ENCODE results near the gene S100A11.

The S100A11 gene

GRCh38 chr1:152053375-152053774 is 16.6 kb upstream of the S100A11 start:
- H3K4me3 ChIP-seq (ENCODE audit: low read depth, low read length) = no peak overlapping the region
- peaks cover 17% of the 10 kb centered on the region for H3K27me3 ChIP-seq (ENCODE audit: control insufficient read depth, insufficient read depth, low read length)

DNA sequence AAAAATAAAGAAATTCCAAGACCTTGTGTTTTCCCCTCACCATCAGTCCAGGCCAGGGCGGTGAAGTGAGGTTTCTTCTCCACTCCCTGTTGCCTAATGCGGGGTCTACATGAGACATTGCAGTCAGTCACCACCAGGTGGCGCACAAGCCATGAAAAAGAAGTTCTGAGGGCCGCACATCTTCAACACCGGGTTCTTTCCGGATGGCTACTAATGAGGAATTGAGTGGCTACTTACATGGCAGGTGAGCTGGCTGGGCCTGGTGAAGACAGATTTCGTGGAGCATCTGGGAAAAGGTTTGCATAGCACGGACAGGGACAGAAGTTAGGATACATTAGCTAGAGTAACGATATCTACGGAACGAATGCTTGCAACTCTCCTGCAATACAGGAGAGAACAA is 15.8 kb upstream of the S100A11 start:
- Histone ChIP-seq H3K4me1 (ENCODE audit: control insufficient read depth, insufficient read depth, low read length) (peaks cover 10% of the 10 kb centered on the region), H3K9me3 (ENCODE audit: control insufficient read depth, insufficient read depth, low read depth, low read length) (no peaks in the 10 kb centered on the region), H3K4me3 (ENCODE audit: low read depth, low read length) (no peak overlapping the region), H3K27ac (ENCODE audit: low read depth, low read length) (no peak overlapping the region), H3K9ac (ENCODE audit: low read length) (no peak overlapping the region), H3K27me3 (ENCODE audit: control insufficient read depth, insufficient read depth, low read length) (peaks cover 10% of the 10 kb centered on the region), H3K36me3 (ENCODE audit: control insufficient read depth, insufficient read depth, low read length) (no peaks in the 10 kb centered on the region)

More at GRCh38 chr1:152053375-152053774, 16.6 kb upstream of the S100A11 start:
- Histone ChIP-seq H3K27ac (ENCODE audit: low read depth, low read length) (no peak overlapping the region), H3K36me3 (ENCODE audit: control insufficient read depth, insufficient read depth, low read length) (no peaks in the 10 kb centered on the region), H3K9me3 (ENCODE audit: control insufficient read depth, insufficient read depth, low read depth, low read length) (no peaks in the 10 kb centered on the region), H3K9ac (ENCODE audit: low read length) (no peak overlapping the region), H3K4me1 (ENCODE audit: control insufficient read depth, insufficient read depth, low read length) (peaks cover 6% of the 10 kb centered on the region)

DNA sequence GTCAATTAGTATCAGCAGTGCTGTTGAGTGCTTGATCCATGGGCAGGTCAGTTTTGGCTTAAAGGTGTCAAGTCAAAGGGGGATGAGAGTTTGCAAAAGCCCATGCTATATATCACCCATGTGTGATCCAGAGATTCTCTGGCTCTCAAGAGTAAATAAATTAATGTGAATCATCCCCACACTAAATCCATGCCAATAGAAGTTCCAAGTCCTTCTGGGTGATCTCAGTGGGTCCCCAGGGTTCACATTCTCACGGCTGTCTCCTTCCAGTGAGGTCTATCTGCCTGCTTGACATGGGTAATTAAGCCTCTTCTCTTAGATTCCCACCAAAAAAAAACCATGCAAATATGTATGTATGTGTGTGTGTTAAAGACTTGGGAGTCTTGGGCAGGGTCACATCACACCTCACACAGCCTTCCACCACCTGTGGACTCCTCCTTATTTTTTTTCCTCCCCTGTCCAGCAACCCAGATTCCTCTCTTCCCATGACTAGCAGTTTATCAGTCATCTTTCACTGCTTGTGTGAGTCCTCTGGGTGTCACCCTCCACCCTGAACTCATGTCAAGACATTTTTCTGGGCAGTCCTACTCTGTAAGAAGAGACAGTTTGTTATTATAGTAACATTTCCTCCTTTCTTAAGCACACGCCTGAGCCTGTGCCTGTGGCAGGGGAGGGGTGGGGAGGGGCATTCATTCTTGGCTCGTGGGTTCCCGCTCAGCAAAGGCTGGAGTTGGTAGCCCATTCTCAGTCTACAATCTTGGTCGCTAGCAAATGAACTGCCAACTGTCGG is 14.3 kb upstream of the S100A11 start:
- Histone ChIP-seq H3K4me1 (ENCODE audit: control insufficient read depth, insufficient read depth, low read length) (peaks cover 17% of the 10 kb centered on the region), H3K9me3 (ENCODE audit: control insufficient read depth, insufficient read depth, low read depth, low read length) (no peaks in the 10 kb centered on the region), H3K27me3 (ENCODE audit: control insufficient read depth, insufficient read depth, low read length) (peaks cover 10% of the 10 kb centered on the region), H3K36me3 (ENCODE audit: control insufficient read depth, insufficient read depth, low read length) (no peaks in the 10 kb centered on the region), H3K9ac (ENCODE audit: low read length) (no peak overlapping the region), H3K4me3 (ENCODE audit: low read depth, low read length) (no peak overlapping the region), H3K27ac (ENCODE audit: low read depth, low read length) (no peak overlapping the region)

DNA sequence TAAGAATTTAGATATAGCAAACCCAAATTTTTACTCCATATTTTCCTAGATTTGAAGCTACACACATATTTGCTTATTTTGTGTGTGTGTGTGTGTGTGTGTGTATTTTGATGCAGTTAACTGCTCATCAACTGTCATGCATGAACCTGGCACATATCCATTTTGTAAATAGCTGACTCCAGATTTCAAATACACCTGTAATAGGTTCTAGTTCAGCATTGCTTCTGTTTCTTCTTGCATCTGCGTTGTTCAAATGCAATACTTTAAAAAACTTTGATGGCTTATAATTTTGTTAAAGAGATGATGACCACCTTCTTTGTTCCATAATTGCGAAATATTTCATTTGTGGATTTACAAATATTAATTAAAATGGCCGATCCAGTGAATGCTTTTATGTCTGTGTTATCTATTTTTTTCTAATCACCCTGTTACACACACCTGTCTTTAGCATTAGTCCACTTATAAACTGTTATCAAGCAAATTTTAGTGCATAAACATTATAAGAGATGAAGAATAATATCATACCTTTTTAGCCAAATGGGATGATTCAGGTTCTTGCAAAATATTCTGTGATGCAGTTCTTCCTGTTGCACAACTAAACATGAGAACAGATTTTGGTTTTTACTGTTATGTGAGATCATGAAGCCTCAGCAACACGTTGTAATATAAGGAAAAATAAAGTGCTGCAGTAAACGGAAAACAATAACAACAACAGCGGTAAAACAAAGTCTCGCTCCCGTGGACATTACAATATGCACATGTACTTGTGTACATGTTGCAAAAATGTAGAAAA is 12.7 kb upstream of the S100A11 start:
- H3K9me3 ChIP-seq (ENCODE audit: control insufficient read depth, insufficient read depth, low read depth, low read length) = no peaks in the 10 kb centered on the region
- H3K9ac ChIP-seq (ENCODE audit: low read length) = no peak overlapping the region
- H3K27me3 ChIP-seq (ENCODE audit: control insufficient read depth, insufficient read depth, low read length) = peaks cover 10% of the 10 kb centered on the region
- peaks cover 28% of the 10 kb centered on the region for H3K4me1 ChIP-seq (ENCODE audit: control insufficient read depth, insufficient read depth, low read length)
- no peak overlapping the region for H3K27ac ChIP-seq (ENCODE audit: low read depth, low read length)
- no peak overlapping the region for H3K4me3 ChIP-seq (ENCODE audit: low read depth, low read length)
- H3K36me3 ChIP-seq (ENCODE audit: control insufficient read depth, insufficient read depth, low read length) = no peaks in the 10 kb centered on the region

- Histone ChIP-seq H3K9ac (ENCODE audit: low read length) (peak overlapping the region; percentile 76), H3K27ac (ENCODE audit: low read depth, low read length) (peak overlapping the region; percentile 82; the same call in 1 of the 2 replicates), H3K9me3 (ENCODE audit: control insufficient read depth, insufficient read depth, low read depth, low read length) (no peaks in the 10 kb centered on the region), H3K36me3 (ENCODE audit: control insufficient read depth, insufficient read depth, low read length) (no peaks in the 10 kb centered on the region), H3K4me1 (ENCODE audit: control insufficient read depth, insufficient read depth, low read length) (peaks cover 38% of the 10 kb centered on the region), H3K4me3 (ENCODE audit: low read depth, low read length) (peak overlapping the region; percentile 34), H3K27me3 (ENCODE audit: control insufficient read depth, insufficient read depth, low read length) (peaks cover 8% of the 10 kb centered on the region)
These were observed 11.7 kb upstream of the S100A11 start for GRCh38 chr1:152048416-152049009.

GRCh38 chr1:152047730-152048415 is 11.1 kb upstream of the S100A11 start:
- Histone ChIP-seq H3K27me3 (ENCODE audit: control insufficient read depth, insufficient read depth, low read length) (peaks cover 2% of the 10 kb centered on the region), H3K9ac (ENCODE audit: low read length) (peak overlapping the region; percentile 76), H3K9me3 (ENCODE audit: control insufficient read depth, insufficient read depth, low read depth, low read length) (no peaks in the 10 kb centered on the region), H3K4me3 (ENCODE audit: low read depth, low read length) (peak overlapping the region; percentile 34), H3K36me3 (ENCODE audit: control insufficient read depth, insufficient read depth, low read length) (no peaks in the 10 kb centered on the region), H3K27ac (ENCODE audit: low read depth, low read length) (peak overlapping the region; percentile 82), H3K4me1 (ENCODE audit: control insufficient read depth, insufficient read depth, low read length) (peaks cover 45% of the 10 kb centered on the region)

DNA sequence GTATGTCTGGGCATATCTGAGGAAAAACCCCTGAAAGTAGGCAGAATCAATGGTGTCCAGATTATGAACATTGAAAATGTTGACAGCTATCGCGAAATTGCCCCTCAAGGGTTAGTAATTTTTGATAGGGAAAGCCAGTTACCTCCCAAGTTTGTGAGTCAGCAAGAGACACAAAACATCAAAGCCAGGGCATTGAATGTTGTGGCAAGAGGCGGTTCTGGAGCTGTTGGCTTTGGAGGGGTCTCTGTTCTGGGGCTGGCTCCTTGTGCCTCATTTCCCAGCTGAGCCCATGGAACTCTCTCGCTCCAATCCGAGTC is 10.6 kb upstream of the S100A11 start:
- peaks cover 5% of the 10 kb centered on the region for H3K27me3 ChIP-seq (ENCODE audit: control insufficient read depth, insufficient read depth, low read length)
- H3K36me3 ChIP-seq (ENCODE audit: control insufficient read depth, insufficient read depth, low read length) = no peaks in the 10 kb centered on the region
- peak overlapping the region; percentile 82 for H3K27ac ChIP-seq (ENCODE audit: low read depth, low read length)
- H3K4me1 ChIP-seq (ENCODE audit: control insufficient read depth, insufficient read depth, low read length) = peaks cover 45% of the 10 kb centered on the region
- H3K9me3 ChIP-seq (ENCODE audit: control insufficient read depth, insufficient read depth, low read depth, low read length) = no peaks in the 10 kb centered on the region
- peak overlapping the region; percentile 76 for H3K9ac ChIP-seq (ENCODE audit: low read length)
- H3K4me3 ChIP-seq (ENCODE audit: low read depth, low read length) = peak overlapping the region; percentile 34; the same call in 1 of the 2 replicates

- H3K4me3 ChIP-seq (ENCODE audit: low read depth, low read length) = no peak overlapping the region
- no peak overlapping the region for H3K27ac ChIP-seq (ENCODE audit: low read depth, low read length)
- H3K27me3 ChIP-seq (ENCODE audit: control insufficient read depth, insufficient read depth, low read length) = peaks cover 9% of the 10 kb centered on the region
- peaks cover 45% of the 10 kb centered on the region for H3K4me1 ChIP-seq (ENCODE audit: control insufficient read depth, insufficient read depth, low read length)
- no peaks in the 10 kb centered on the region for H3K36me3 ChIP-seq (ENCODE audit: control insufficient read depth, insufficient read depth, low read length)
- H3K9me3 ChIP-seq (ENCODE audit: control insufficient read depth, insufficient read depth, low read depth, low read length) = no peaks in the 10 kb centered on the region
- no peak overlapping the region for H3K9ac ChIP-seq (ENCODE audit: low read length)
These were observed 7.6 kb upstream of the S100A11 start for GRCh38 chr1:152044386-152044785.

- peaks cover 44% of the 10 kb centered on the region for H3K4me1 ChIP-seq (ENCODE audit: control insufficient read depth, insufficient read depth, low read length)
- H3K27me3 ChIP-seq (ENCODE audit: control insufficient read depth, insufficient read depth, low read length) = peaks cover 9% of the 10 kb centered on the region
- no peak overlapping the region for H3K4me3 ChIP-seq (ENCODE audit: low read depth, low read length)
- no peak overlapping the region for H3K9ac ChIP-seq (ENCODE audit: low read length)
- H3K9me3 ChIP-seq (ENCODE audit: control insufficient read depth, insufficient read depth, low read depth, low read length) = no peaks in the 10 kb centered on the region
- peak overlapping the region; percentile 70; the same call in 1 of the 2 replicates for H3K27ac ChIP-seq (ENCODE audit: low read depth, low read length)
- H3K36me3 ChIP-seq (ENCODE audit: control insufficient read depth, insufficient read depth, low read length) = no peaks in the 10 kb centered on the region
These were observed 7.1 kb upstream of the S100A11 start for GRCh38 chr1:152043870-152044269.

- Histone ChIP-seq H3K27ac (ENCODE audit: low read depth, low read length) (no peak overlapping the region), H3K4me1 (ENCODE audit: control insufficient read depth, insufficient read depth, low read length) (peaks cover 29% of the 10 kb centered on the region), H3K9ac (ENCODE audit: low read length) (no peak overlapping the region), H3K36me3 (ENCODE audit: control insufficient read depth, insufficient read depth, low read length) (no peaks in the 10 kb centered on the region), H3K4me3 (ENCODE audit: low read depth, low read length) (no peak overlapping the region), H3K27me3 (ENCODE audit: control insufficient read depth, insufficient read depth, low read length) (peaks cover 9% of the 10 kb centered on the region), H3K9me3 (ENCODE audit: control insufficient read depth, insufficient read depth, low read depth, low read length) (no peaks in the 10 kb centered on the region)
These were observed 5.2 kb upstream of the S100A11 start for GRCh38 chr1:152042030-152042429.
